Heart left ventricle (tissue), 16 donors: ENCODE measurements around the gene ATG12. TPM values are rescaled to one million over a fixed set of nuclear protein-coding genes. Genes with fewer than 3 reads are reported as not detected.
A peak's percentile ranks its signal among the peaks of the same experiment; 100 is the strongest.

Experiments
- ATAC-seq, 4 donors: fragments of 200-7000 bp; cut with Tn5 transposase; one replicate each; pipeline ENCODE4 v1.9.1; 2020 to 2022; ENCODE audit warnings: moderate library complexity in 4 of 4, mild to moderate bottlenecking in 3 of 4, moderate number of reproducible peaks in 1 of 4
- DNase-seq, 5 donors: peaks; one replicate each; pipeline ENCODE4 v3.0.0-alpha.2; 2020
- H3K27ac ChIP-seq, 12 donors: fragments of 200-600 bp; sonication (generic) in 4 of 12; one replicate each; pipeline versions ENCODE4 v1.5.0 to v1.8.0; 2016 to 2022; ENCODE audit warnings: mild to moderate bottlenecking in 2 of 12
- H3K27me3 ChIP-seq, 9 donors: fragments of 200-600 bp; sonication (generic) in 2 of 9; one replicate each; pipeline versions ENCODE4 v1.5.1 to v1.8.0; 2016 to 2022; ENCODE audit warnings: mild to moderate bottlenecking in 3 of 9
- H3K36me3 ChIP-seq, 9 donors: fragments of 200-600 bp; sonication (generic) in 2 of 9; one replicate each; pipeline versions ENCODE4 v1.5.0 to v1.8.0; 2018 to 2022; ENCODE audit warnings: mild to moderate bottlenecking in 2 of 9
- H3K4me1 ChIP-seq, 12 donors: fragments of 200-600 bp; sonication (generic) in 4 of 12; one replicate each; pipeline versions ENCODE4 v1.5.0 to v1.8.0; 2016 to 2022; ENCODE audit warnings: mild to moderate bottlenecking in 3 of 12
- H3K4me3 ChIP-seq, 12 donors: fragments of 200-600 bp; sonication (generic) in 4 of 12; one replicate each; pipeline versions ENCODE4 v1.5.0 to v1.8.0; 2017 to 2022; ENCODE audit warnings: mild to moderate bottlenecking in 9 of 12, moderate library complexity in 4 of 12
- H3K9me3 ChIP-seq, 12 donors: fragments of 200-600 bp; sonication (generic) in 4 of 12; one replicate each; pipeline versions ENCODE4 v1.5.0 to v1.8.0; 2016 to 2022; ENCODE audit warnings: mild to moderate bottlenecking in 1 of 12
- CTCF ChIP-seq, 12 donors: fragments of 200-600 bp; sonication (generic) in 4 of 12; IDR thresholded peaks; one replicate each; pipeline versions ENCODE4 v1.5.0 to v1.8.0; 2018 to 2022; ENCODE audit warnings: antibody characterized with exemption in 12 of 12, mild to moderate bottlenecking in 5 of 12
- POLR2A ChIP-seq, 2 donors: fragments of 450-650 bp; IDR thresholded peaks; one replicate each; pipeline ENCODE4 v1.6.1; 2017; ENCODE audit warnings: antibody characterized with exemption in 2 of 2, mild to moderate bottlenecking in 2 of 2, moderate library complexity in 2 of 2
- WGBS, 4 donors: extraction: QIAGEN DNeasy Blood & Tissue Kit in 2 of 4; methylation state at CpG; one replicate each; pipeline versions ENCODE4 v1.1.5 to v1.1.7; 2013 to 2018; 5-methylcytosine and 5-hydroxymethylcytosine counted together
- intact Hi-C, 10 donors: fragments of 100-400 bp; cut with DNase I; formaldehyde crosslinking; loops; one replicate each; pipeline versions ENCODE4 v1.11.1 to v1.14.2; 2022
- polyA plus RNA-seq, 2 donors: library from polyadenylated mRNA; stranded (reverse); fragments of 200-250 nt; gene quantifications; one replicate each; pipeline ENCODE4 v1.2.3, GENCODE V29; 2013
- total RNA-seq, 9 donors: library from RNA; depleted of rRNA in 2 of 9; stranded (reverse); fragments of >200 nt in 2 of 9; fragmentation: NEBNext Ultra II Directional in 3 of 9; extraction: Animal tissue kit (Norgen Biotek cat#: 25700) in 3 of 9; gene quantifications; one replicate each; pipeline versions ENCODE4 v1.1.0 to v1.2.4, GENCODE V29; 2016 to 2023
- donor health status: ischemic (EF 13 %, LVEDD 7.1; RV severe dilation, severe dysfunction).
- donor health status: healthy with polysubstance abuse.
- donor health status: DM: no; HTN: yes; CAD: no.
- donor health status: DM: no; HTN: no; CAD: no.
- donor health status: ischemic (EF 25% LVEDD 6.9; RV normal size, moderate dysfunction).
- donor health status: ischemic (EF 25% LVEDD 5.7; RV mildly dilated, moderate dysfunction).
- donor health status: healthy.
- donor health status: DM: yes; HTN: yes; CAD: no.
- donor health status: ischemic (EF 35%, LVEDD 5.7; RV mildly dilated, moderate dysfunction).
- donor health status: nonischemic (EF 11% LVEDD 7.7; RV severe dilation, severe dysfunction).
- donor health status: DM: yes; HTN: yes; CAD: no.
- donor health status: PGD.
- donor health status: ischemic (EF 29% LVEDD 5.4; RV normal size, mild dysfunction).
- donor health status: nonischemic (EF 23%, LVEDD 6.1; RV moderate dilation, normal function).

Gene ATG12
- total and polyA plus RNA-seq, 11 donors, result 15.3 to 31.3 (median 23.0) TPM

GRCh38 chr5:115855959-115856358 lies 14.6 kb upstream of the ATG12 start:
- no peak overlapping the region for H3K4me3 ChIP-seq
- TF ChIP-seq POLR2A (IDR thresholded peaks at IDR 0.05), result no peak
- no peak for TF ChIP-seq CTCF (IDR thresholded peaks at IDR 0.05)
- peaks cover 0 to 12% (median 2%) of the 10 kb centered on the region in 12 donors for H3K9me3 ChIP-seq
- 77 to 85% (median 78%) methylated on average over 1 of the region's 1 CpG for WGBS, 4 donors
- no peaks in the 10 kb centered on the region for H3K27me3 ChIP-seq
- no peak overlapping the region for H3K27ac ChIP-seq
- DNase-seq (no peak), ATAC-seq (no peak)
- H3K4me1 ChIP-seq, result peaks cover 0 to 50% (median 33%) of the 10 kb centered on the region in 12 donors
- no peaks in the 10 kb centered on the region for H3K36me3 ChIP-seq
- intact Hi-C loops, result no loop called here

GRCh38 chr5:115854139-115854538 lies 12.8 kb upstream of the ATG12 start:
- intact Hi-C loops, result no loop called here
- Histone ChIP-seq H3K4me1 (peaks cover 0 to 60% (median 41%) of the 10 kb centered on the region in 12 donors), H3K27ac (no peak overlapping the region), H3K36me3 (no peaks in the 10 kb centered on the region), H3K9me3 (peaks cover 0 to 12% (median 2%) of the 10 kb centered on the region in 12 donors), H3K4me3 (no peak overlapping the region), H3K27me3 (no peaks in the 10 kb centered on the region)
- TF ChIP-seq CTCF (IDR thresholded peaks at IDR 0.05) (no peak), POLR2A (IDR thresholded peaks at IDR 0.05) (no peak)
- 91 to 94% (median 93%) methylated on average over 3 of the region's 3 CpGs for WGBS, 4 donors
- DNase-seq (no peak), ATAC-seq (no peak)

- H3K4me1 ChIP-seq, result peaks cover 0 to 42% (median 28%) of the 10 kb centered on the region in 12 donors
- TF ChIP-seq POLR2A (IDR thresholded peaks at IDR 0.05), result no peak
- TF ChIP-seq CTCF (IDR thresholded peaks at IDR 0.05), result no peak
- peak overlapping the region in 6 of 12 donors; percentile 1 to 56 (median 23) for H3K27ac ChIP-seq
- intact Hi-C loops, result no loop called here
- no peak overlapping the region for H3K4me3 ChIP-seq
- H3K9me3 ChIP-seq, result peaks cover 0 to 12% (median 2%) of the 10 kb centered on the region in 12 donors
- DNase-seq, result no peak
- no peaks in the 10 kb centered on the region for H3K36me3 ChIP-seq
- ATAC-seq, result peak in 2 of 4 donors; percentile 26 to 36
- 38 to 46% (median 40%) methylated on average over 4 of the region's 4 CpGs for WGBS, 4 donors
- H3K27me3 ChIP-seq, result no peaks in the 10 kb centered on the region
These were observed 9.5 kb upstream of the ATG12 start for GRCh38 chr5:115850744-115851416.

- TF ChIP-seq POLR2A (IDR thresholded peaks at IDR 0.05) (no peak), CTCF (IDR thresholded peaks at IDR 0.05) (no peak)
- no peak overlapping the region for H3K4me3 ChIP-seq
- H3K27me3 ChIP-seq, result no peaks in the 10 kb centered on the region
- H3K9me3 ChIP-seq, result peaks cover 0 to 12% (median 2%) of the 10 kb centered on the region in 12 donors
- no peaks in the 10 kb centered on the region for H3K36me3 ChIP-seq
- whole genome bisulfite sequencing, 4 donors, result 67 to 77% (median 71%) methylated on average over 3 of the region's 3 CpGs
- peaks cover 3 to 56% (median 38%) of the 10 kb centered on the region in 12 donors for H3K4me1 ChIP-seq
- intact Hi-C loops, result loop anchor here in 2 of 10 donors (10.0 kb wide), 2 partner anchors 235 to 535 kb away; partner anchors contain the start of gene COMMD10 (in 1 of the 2)
- ATAC-seq, result peak in 3 of 4 donors; percentile 8 to 43 (median 16)
- no peak for DNase-seq
- H3K27ac ChIP-seq, result peak overlapping the region in 1 of 12 donors; percentile 2
These were observed 8.0 kb upstream of the ATG12 start for GRCh38 chr5:115849258-115849798.
